Measurements from ENCODE around the gene NOC4L. TPM values are rescaled to one million over a fixed set of nuclear protein-coding genes. Genes with fewer than 3 reads are reported as not detected.

The NOC4L gene
- total and polyA plus RNA-seq, 2 donors (not counting 3 experiments of a cell fraction or from before 2014, with no cell fraction given): 19.4 to 29.4 TPM

- no peak for FAIRE-seq
- dilution Hi-C loops (cut with MboI; ENCODE audit: extremely low pct_ligation_motif_present, low sequenced_read_pairs): no loop called here
- Histone ChIP-seq H3K9ac (replicated peaks; ENCODE audit: extremely low read depth, insufficient read depth, low read length) (no peak overlapping the region), H3K27ac (ENCODE audit: insufficient read depth, low read depth, low read length) (no peak overlapping the region), H3K36me3 (ENCODE audit: control insufficient read depth in 2 of 2, extremely low read depth in 1 of 2, insufficient read depth in 2 of 2, low read length in 2 of 2) (peaks cover 8 to 32% of the 10 kb centered on the region in 2 experiments), H3K4me1 (ENCODE audit: control insufficient read depth, extremely low read depth, insufficient read depth, low read length) (peaks cover 14% of the 10 kb centered on the region), H3K9me3 (replicated peaks; ENCODE audit: control insufficient read depth, insufficient read depth, low read length) (no peaks in the 10 kb centered on the region), H3K79me2 (ENCODE audit: control insufficient read depth, insufficient read depth, low read length) (peaks cover 28% of the 10 kb centered on the region), H3K9me1 (replicated peaks; ENCODE audit: control insufficient read depth, extremely low read depth, insufficient read depth, low read length) (no peaks in the 10 kb centered on the region), H2AFZ (ENCODE audit: low read depth, low read length) (no peak overlapping the region), H3K4me2 (ENCODE audit: insufficient read depth, low read length) (no peak overlapping the region), H3K27me3 (ENCODE audit: control insufficient read depth in 2 of 2, insufficient read depth in 2 of 2, low read length in 2 of 2) (no peaks in the 10 kb centered on the region), H4K20me1 (replicated peaks; ENCODE audit: control insufficient read depth, extremely low read depth, insufficient read depth, low read length) (no peaks in the 10 kb centered on the region), H3K4me3 (replicated peaks in 1 of 3; ENCODE audit: insufficient read depth in 1 of 3, low read depth in 1 of 3, low read length in 3 of 3) (no peak overlapping the region)
- ChIA-PET POLR2A (no interaction called here), CTCF (no interaction called here)
- no peak for DNase-seq (ENCODE audit: low read depth, low spot score)
- TSS peak; percentile 3 for BruUV-seq (replicated peaks)
- intact Hi-C loops (cut with micrococcal nuclease): no loop called here
- TF ChIP-seq CTCF (IDR thresholded peaks at IDR 0.05; ENCODE audit: extremely low read depth in 1 of 2, insufficient read depth in 1 of 2, low read depth in 1 of 2, low read length in 2 of 2) (no peak), GATA2 (IDR thresholded peaks at IDR 0.05; ENCODE audit: insufficient read depth, insufficient read length, low read depth, low read length) (no peak)
These were observed 3.8 kb upstream of the NOC4L start for GRCh38 chr12:132140501-132140900.

- no peak overlapping the region for H3K4me2 ChIP-seq (ENCODE audit: insufficient read depth, low read length)
- no peak overlapping the region for H2AFZ ChIP-seq (ENCODE audit: low read depth, low read length)
- no peak overlapping the region for H3K27ac ChIP-seq (ENCODE audit: insufficient read depth, low read depth, low read length)
- H3K79me2 ChIP-seq (ENCODE audit: control insufficient read depth, insufficient read depth, low read length): peaks cover 34% of the 10 kb centered on the region
- H3K4me1 ChIP-seq (ENCODE audit: control insufficient read depth, extremely low read depth, insufficient read depth, low read length): peaks cover 14% of the 10 kb centered on the region
- POLR2A ChIA-PET: no interaction called here
- intact Hi-C loops (cut with micrococcal nuclease): no loop called here
- dilution Hi-C loops (cut with MboI; ENCODE audit: extremely low pct_ligation_motif_present, low sequenced_read_pairs): no loop called here
- H3K4me3 ChIP-seq (replicated peaks in 1 of 3; ENCODE audit: insufficient read depth in 1 of 3, low read depth in 1 of 3, low read length in 3 of 3): no peak overlapping the region
- CTCF ChIA-PET: no interaction called here
- no TSS peak for BruUV-seq (replicated peaks)
- FAIRE-seq: no peak
- DNase-seq (ENCODE audit: low read depth, low spot score): no peak
- no peak overlapping the region for H3K9ac ChIP-seq (replicated peaks; ENCODE audit: extremely low read depth, insufficient read depth, low read length)
- TF ChIP-seq JUN (IDR thresholded peaks at IDR 0.05; ENCODE audit: borderline replicate concordance, insufficient read depth, insufficient read length, low read depth): no peak
- no peak for TF ChIP-seq POLR2A (IDR thresholded peaks at IDR 0.05; ENCODE audit: low read depth, low read length)
- H3K36me3 ChIP-seq (ENCODE audit: control insufficient read depth in 2 of 2, extremely low read depth in 1 of 2, insufficient read depth in 2 of 2, low read length in 2 of 2): peaks cover 8 to 32% of the 10 kb centered on the region in 2 experiments
- no peaks in the 10 kb centered on the region for H3K9me1 ChIP-seq (replicated peaks; ENCODE audit: control insufficient read depth, extremely low read depth, insufficient read depth, low read length)
- no peaks in the 10 kb centered on the region for H3K27me3 ChIP-seq (ENCODE audit: control insufficient read depth in 2 of 2, insufficient read depth in 2 of 2, low read length in 2 of 2)
- no peaks in the 10 kb centered on the region for H3K9me3 ChIP-seq (replicated peaks; ENCODE audit: control insufficient read depth, insufficient read depth, low read length)
- no peaks in the 10 kb centered on the region for H4K20me1 ChIP-seq (replicated peaks; ENCODE audit: control insufficient read depth, extremely low read depth, insufficient read depth, low read length)
These were observed 3.1 kb upstream of the NOC4L start for GRCh38 chr12:132140918-132141841.
